Measurements from ENCODE around the gene ATP5ME.

ATP5ME gene

DNA sequence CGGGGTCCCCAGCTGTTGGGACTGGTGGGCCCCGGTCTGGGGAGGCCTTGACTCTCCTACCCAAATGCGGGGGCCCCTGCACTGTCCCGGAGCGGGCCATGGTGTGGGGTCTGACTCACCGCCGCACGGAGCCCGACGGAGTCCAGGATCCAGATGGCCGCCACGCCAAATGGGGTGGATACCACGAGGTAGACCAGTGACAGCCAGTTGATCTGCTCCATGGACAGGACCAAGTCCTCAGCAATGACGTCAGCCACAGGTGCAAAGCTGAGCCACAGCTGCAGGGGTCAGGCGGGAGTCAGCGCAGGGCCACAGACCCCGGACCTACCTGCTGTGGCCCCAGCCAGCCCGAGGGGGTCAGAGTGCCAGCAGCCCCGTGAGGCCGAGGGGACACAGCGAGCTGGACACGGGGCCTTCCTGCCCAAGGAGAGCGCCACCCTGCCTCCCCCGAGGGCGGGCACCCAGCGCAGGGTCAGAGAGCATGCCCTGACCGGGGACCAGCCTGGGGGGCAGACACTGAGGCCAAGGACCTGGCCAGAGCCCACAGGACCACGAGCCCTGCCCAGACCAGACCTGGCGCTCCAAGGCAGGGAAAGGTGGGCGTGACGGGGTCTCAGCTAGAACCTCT is 12.5 kb upstream of the ATP5ME start:
- TF ChIP-seq, protein P1, sequence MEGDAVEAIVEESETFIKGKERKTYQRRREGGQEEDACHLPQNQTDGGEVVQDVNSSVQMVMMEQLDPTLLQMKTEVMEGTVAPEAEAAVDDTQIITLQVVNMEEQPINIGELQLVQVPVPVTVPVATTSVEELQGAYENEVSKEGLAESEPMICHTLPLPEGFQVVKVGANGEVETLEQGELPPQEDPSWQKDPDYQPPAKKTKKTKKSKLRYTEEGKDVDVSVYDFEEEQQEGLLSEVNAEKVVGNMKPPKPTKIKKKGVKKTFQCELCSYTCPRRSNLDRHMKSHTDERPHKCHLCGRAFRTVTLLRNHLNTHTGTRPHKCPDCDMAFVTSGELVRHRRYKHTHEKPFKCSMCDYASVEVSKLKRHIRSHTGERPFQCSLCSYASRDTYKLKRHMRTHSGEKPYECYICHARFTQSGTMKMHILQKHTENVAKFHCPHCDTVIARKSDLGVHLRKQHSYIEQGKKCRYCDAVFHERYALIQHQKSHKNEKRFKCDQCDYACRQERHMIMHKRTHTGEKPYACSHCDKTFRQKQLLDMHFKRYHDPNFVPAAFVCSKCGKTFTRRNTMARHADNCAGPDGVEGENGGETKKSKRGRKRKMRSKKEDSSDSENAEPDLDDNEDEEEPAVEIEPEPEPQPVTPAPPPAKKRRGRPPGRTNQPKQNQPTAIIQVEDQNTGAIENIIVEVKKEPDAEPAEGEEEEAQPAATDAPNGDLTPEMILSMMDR (IDR thresholded peaks at IDR 0.05; ENCODE audit: insufficient read depth, low read depth, low read length, missing control alignments): no peak
- DNase-seq (ENCODE audit: low read depth): no peak
- no peak overlapping the region for H3K4me3 ChIP-seq (ENCODE audit: low read length)

DNA sequence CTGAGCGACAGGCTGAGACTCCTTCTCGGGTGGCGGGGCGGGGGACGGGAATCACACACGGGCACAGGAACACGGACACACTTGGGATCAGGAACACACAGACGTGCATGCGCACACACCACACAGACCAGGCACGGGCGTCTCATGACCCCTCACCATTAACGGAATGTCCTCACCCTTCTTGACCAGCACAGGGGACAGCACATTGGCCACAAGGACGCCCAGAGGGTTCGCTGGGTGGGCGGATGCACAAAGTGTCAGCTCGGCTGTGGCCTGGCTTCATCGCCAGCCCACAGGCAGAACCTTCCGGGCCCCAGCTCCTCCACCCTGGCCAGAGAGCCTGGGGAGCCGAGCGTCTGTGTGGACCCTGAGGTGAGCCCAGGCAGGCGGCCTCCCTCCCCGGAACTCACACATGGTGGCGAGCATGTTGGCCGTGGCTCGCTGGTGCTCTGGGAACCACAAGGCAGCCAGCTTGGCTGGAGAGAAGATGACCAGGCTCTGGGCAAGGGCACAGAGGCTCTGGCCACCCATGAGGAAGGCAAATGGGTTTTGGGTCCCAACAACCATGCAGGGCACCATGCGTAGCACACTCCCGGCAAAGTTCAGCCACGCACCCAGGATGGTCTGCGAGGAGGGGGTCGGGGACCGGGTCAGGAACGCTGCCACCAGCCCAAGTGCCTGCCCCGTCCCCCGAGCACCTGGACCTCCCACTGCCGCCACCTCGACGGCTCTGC is 11.8 kb upstream of the ATP5ME start:
- H3K4me3 ChIP-seq (ENCODE audit: low read length): no peak overlapping the region
- TF ChIP-seq, protein P1 (IDR thresholded peaks at IDR 0.05; ENCODE audit: insufficient read depth, low read depth, low read length, missing control alignments): no peak
- no peak for DNase-seq (ENCODE audit: low read depth)

DNA sequence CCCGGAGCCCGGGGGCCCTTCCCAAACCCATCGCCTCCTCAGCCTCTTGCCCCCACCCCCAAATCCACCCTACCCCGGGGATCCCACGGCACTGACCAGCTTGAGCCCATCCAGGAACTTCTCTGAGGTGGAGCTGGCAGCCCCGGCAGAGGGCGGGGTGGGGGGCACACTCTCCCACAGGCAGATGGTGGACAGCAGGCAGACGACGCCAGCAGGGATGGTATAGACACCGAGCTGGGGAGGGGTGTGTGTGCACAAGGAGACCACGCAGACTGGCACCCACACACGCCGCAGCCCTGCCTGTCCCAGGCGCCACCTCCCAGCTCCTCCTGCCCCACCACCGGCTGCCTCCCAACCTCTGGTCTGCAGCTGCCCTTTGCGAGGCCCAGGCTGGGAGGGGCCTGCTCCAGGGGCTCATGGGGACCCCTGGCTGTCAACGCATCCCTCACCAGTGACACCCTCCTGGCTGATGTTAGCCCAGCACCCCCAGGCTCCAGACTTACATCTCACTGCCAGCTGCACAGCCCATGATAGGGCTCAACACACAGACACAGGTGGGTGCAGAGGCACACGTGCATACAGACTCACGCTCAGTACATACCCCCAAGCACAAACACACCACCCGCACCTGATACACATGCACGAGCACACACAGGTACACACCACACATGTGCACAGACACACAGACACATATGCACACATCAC is 10.7 kb upstream of the ATP5ME start:
- no peak overlapping the region for H3K4me3 ChIP-seq (ENCODE audit: low read length)
- no peak for DNase-seq (ENCODE audit: low read depth)
- TF ChIP-seq, protein P1 (IDR thresholded peaks at IDR 0.05; ENCODE audit: insufficient read depth, low read depth, low read length, missing control alignments): no peak

DNA sequence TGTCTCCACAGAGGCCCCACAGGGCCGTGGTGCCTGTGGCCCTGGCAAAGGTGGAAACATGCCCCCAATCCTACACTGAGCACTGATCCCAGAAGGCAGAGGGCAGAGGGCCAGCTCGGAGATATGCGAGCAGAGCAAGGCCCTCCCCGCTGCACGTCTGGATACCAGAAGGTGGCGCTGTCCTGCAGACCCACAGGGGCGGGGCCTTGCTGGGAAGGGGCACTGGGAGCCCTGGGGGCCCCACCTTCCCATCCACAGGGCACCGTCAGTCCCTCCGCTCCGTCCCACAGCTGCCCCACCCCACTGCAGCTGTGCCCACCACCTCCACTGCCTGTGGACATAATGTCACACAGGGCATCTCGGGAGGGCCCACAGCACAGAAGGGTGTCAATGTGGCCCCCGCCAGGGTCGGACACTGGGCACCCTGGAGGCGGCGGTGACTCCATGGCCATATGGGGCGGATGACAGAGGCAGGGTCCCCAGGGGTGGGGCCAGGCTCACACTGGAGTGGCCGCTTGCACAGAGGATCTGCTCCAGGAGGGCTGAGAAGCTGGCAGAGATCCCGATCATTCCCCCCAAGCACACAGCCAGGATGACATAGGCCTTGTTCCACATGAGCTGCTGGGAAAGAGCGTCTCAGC is 10.0 kb upstream of the ATP5ME start:
- no peak overlapping the region for H3K4me3 ChIP-seq (ENCODE audit: low read length)
- DNase-seq (ENCODE audit: low read depth): peak; percentile 72
- TF ChIP-seq, protein P1 (IDR thresholded peaks at IDR 0.05; ENCODE audit: insufficient read depth, low read depth, low read length, missing control alignments): peak; percentile 73

DNA sequence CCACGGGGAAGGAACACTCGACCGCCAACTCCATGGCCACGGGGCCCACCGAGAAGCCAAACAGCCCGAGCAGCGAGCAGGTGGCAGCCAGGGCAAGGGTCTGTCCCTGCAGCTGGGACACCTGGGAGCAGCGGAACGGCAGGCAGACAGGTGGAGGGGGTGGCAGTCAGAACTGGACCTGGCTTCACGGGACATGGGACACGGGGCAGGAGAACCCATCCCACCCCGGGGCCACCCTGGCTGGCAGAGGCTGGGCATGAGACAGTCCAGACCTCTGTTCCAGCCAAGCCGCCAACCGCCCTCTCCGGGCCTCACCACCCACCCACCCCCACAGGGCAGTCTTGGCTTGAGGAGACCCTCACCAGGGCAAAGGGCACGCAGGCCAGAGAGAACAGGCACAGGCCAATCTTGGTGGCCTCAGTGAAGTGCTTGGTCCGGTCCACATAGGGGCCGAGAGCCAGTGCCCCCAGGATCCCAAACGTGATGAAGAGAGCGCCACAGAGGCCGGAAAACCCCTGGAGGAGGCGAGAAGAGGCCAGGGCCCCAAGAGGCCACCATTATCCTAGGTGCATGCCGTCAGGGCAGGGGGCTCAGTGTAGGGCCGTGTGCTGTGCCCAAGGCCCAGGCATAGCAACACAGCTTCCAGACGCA is 9.3 kb upstream of the ATP5ME start:
- TF ChIP-seq, protein P1 (IDR thresholded peaks at IDR 0.05; ENCODE audit: insufficient read depth, low read depth, low read length, missing control alignments): no peak
- DNase-seq (ENCODE audit: low read depth): no peak
- H3K4me3 ChIP-seq (ENCODE audit: low read length): no peak overlapping the region

DNA sequence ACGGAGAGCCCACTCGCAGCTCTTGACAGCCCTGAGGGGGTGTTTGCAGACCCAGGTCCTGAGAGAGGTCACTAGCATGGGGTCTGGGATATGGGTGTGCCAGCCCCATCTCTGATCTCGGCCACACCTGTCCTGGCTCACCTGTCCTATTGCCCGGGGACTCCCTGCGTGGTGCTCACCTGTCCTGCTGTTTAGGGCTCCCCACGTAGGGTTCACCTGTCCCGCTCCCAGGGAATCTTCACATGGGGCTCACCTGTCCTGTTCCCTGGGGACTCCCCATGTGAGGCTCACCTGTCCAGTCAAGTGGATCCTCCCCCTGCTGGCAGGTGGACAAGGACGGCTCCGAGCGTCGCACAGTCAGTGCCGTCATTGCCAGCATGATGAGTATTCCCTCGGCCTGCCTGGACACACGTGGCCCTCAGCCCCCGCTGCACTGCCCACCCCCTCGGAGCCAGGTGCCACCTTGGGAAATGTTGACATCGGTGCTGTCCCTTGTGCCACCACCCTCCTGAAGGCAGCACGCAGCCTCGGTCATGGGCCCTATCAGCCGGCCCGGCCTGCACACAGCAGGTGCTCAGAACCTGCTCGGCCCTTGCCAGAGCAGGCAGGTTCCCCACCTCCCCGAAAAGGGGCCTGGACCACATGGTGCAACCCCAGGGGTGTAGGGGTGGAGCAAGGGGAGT is 8.6 kb upstream of the ATP5ME start:
- no peak for DNase-seq (ENCODE audit: low read depth)
- no peak overlapping the region for H3K4me3 ChIP-seq (ENCODE audit: low read length)
- TF ChIP-seq, protein P1 (IDR thresholded peaks at IDR 0.05; ENCODE audit: insufficient read depth, low read depth, low read length, missing control alignments): no peak

Measured in epithelial cell of esophagus (primary cell).